GM18499 (cell line): Measurements from ENCODE around the gene WDR26.
"Not testable (repeated sequence)": the region's sequence is repeated elsewhere in the genome, so short reads cannot be mapped to it uniquely, and the experiment has no call there.

Source experiments
- ATAC-seq: cut with Tn5 transposase; IDR thresholded peaks from one replicate; pipeline ENCODE4 v1.9.1; 2021; ENCODE audit warnings: moderate number of reproducible peaks; ENCODE audit not compliant: insufficient read depth, unreplicated experiment

WDR26 gene

GRCh38 chr1:224435318-224435763 is 744 bp upstream of the WDR26 start:
- ATAC-seq = no peak

GRCh38 chr1:224433701-224434672 is 610 bp downstream of the WDR26 start:
- ATAC-seq = no peak

- ATAC-seq = no peak
Measured at GRCh38 chr1:224433041-224433691, 1.4 kb downstream of the WDR26 start.

- ATAC-seq = no peak
Measured at GRCh38 chr1:224432672-224433040, 1.9 kb downstream of the WDR26 start.

GRCh38 chr1:224432146-224432545 is 2.5 kb downstream of the WDR26 start:
- ATAC-seq = no peak

- ATAC-seq = no peak
Measured at GRCh38 chr1:224431726-224432125, 2.9 kb downstream of the WDR26 start.

GRCh38 chr1:224430511-224431113 is 4.0 kb downstream of the WDR26 start:
- no peak for ATAC-seq

GRCh38 chr1:224429616-224430326 is 4.8 kb downstream of the WDR26 start:
- ATAC-seq = no peak

- not testable (repeated sequence) for ATAC-seq
Measured at GRCh38 chr1:224428713-224429112, 5.9 kb downstream of the WDR26 start.

GRCh38 chr1:224427346-224427745 is 7.3 kb downstream of the WDR26 start:
- ATAC-seq = no peak

- not testable (repeated sequence) for ATAC-seq
Measured at GRCh38 chr1:224426869-224427268, 7.7 kb downstream of the WDR26 start.

- no peak for ATAC-seq
Measured at GRCh38 chr1:224425279-224425884, 9.2 kb downstream of the WDR26 start.

- no peak for ATAC-seq
Measured at GRCh38 chr1:224420106-224420505, 14.5 kb downstream of the WDR26 start.

GRCh38 chr1:224411766-224412165 is 22.8 kb downstream of the WDR26 start:
- ATAC-seq = no peak

- ATAC-seq = no peak
Measured at GRCh38 chr1:224408294-224408590, 26.4 kb downstream of the WDR26 start.

GRCh38 chr1:224407571-224408293 is 26.9 kb downstream of the WDR26 start:
- no peak for ATAC-seq

- ATAC-seq = no peak
Measured at GRCh38 chr1:224406216-224406615, 28.4 kb downstream of the WDR26 start.

- ATAC-seq = no peak
Measured at GRCh38 chr1:224405604-224405970, 29.0 kb downstream of the WDR26 start.

GRCh38 chr1:224404916-224405603 is 29.5 kb downstream of the WDR26 start:
- ATAC-seq = no peak
